HG03159 (cell line): ENCODE data around the gene NAA50.
A peak's percentile ranks its signal among the peaks of the same experiment; 100 is the strongest.

Source experiments
- ATAC-seq: cut with Tn5 transposase; IDR thresholded peaks from one replicate; pipeline ENCODE4 v1.9.1; 2021; ENCODE audit warnings: mild to moderate bottlenecking, moderate library complexity; ENCODE audit not compliant: unreplicated experiment

Gene NAA50

DNA sequence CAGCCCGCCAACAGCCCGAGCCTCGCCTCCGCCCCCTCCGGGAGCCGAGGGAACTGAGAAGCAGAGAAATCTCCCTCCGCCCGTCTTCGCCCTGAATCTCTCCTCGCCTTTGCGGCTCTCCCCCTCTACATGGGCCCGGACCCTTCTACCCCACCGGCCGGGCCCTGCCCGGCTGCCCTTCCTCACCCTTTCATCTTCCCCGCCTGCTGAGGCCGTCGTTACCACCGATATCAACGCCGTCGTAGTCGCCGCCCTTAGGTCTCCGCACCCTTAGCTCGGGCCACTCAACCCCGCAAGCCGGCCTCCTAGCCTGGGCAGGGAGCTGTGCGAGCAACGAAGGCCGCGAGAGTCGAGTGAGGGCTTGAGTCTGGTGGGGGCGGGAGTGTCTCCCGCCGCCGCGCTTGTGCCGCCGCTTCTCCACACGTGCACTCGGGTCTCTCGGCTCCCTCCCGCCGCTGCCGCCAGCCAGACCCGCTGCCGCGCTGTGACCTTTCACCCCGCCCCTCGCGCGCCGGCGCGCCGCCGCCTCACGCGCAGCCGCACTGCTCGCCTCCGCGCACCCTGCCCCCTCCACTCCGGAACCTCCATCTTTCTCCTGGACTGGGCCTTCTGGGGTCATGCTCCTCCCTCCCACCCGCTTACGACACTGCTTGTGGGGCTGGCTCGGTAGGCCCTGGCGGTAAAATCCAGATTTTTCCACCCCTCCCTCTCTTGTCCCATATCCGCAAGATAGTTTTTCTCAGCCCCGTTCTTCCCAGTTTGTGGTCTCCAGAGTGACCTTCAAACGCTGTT is at the start of gene NAA50:
TSS of gene NAA50 (minus strand) at position 494 of the 792 bp plus-strand sequence. CDS start at position 194, 300 bp downstream.
- ATAC-seq: peak; percentile 47

DNA sequence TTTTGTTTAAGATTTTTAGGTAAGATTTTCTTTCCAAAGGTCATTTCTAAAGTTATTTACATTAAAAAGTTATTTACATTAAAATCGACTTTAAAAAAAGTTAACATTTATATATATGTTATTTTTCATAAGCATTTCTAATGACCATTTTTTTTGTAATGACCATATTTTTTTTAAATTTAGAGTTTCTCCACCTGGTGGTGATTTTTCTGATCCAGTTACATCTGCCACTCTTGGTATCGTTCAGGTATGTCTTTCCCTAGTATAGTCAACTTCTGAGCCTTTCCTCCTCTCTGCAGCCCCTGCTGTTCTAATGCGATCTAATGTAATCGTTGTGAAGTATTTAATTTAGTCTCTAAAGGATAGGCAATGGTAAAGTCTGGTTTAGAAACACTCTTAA is 49.6 kb upstream of the NAA50 start:
- no peak for ATAC-seq

DNA sequence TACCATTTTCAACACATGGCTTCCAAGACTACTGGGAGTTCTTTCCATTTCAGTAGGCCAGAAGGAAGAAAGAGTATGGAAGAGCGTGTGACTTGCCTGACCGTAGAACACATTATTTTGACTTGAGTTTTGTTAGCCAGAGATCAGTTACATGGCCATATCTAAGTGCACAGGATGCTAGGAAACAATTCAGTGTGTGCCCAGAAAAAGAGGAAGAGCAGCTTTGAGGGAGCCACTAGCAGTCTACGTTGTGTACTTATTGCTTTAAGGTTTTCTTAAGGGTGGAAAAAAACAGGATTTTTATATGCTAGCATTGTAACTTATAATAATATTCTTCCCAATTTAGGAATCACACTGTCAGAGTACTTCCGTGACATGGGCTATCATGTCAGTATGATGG is 48.5 kb upstream of the NAA50 start:
- no peak for ATAC-seq

DNA sequence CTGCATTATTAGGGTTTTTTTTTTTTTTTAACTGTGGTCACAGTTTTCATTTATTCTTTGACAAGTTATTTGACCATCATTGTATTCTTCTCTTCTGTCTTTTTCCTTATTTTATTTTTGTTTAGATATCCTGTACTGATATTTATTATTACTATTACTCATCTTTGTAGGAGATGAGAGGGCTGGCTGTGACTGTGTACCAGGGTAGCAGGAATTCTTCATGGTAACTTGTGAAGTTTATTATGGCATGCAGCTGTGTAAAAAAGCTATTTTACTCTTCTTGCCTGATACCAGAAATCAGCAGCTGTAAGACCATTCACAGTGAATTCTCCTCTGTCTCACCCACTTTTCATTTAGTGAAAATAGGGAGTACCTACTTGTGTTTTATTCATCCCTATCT is 45.3 kb upstream of the NAA50 start:
- no peak for ATAC-seq

DNA sequence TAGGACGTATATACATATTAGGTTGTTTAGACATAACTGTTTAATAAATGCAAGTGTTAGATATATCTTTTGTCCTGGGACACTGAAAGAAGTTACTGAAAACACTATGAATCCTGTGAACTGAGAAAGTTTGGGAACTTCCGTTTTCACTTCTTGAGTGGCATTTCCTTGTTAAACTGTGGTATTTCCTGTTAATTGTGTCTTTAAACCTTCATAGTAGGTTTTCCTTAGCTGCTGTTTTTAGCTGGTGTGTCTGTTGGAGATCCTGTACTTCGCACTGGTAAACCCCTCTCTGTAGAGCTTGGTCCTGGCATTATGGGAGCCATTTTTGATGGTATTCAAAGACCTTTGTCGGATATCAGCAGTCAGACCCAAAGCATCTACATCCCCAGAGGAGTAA is 37.9 kb upstream of the NAA50 start:
- ATAC-seq: peak; percentile 5

DNA sequence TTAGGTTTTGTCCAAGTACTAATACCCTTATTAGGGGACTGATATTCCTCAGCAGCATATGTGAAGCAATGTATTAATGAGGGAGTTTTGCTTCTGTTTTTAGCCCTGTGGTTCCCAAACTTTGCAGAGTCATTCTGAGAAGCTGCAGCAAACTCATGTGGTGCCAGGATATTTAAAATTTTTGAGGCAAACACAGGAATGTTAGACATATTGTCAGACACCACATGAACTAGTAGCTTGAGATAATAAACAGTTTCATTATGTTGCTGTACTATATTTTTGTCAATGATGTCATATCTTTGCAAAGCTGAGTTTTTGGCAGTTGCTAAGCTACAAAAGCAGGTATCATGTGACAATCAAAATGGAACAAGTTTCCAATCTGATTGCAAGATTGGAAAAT is 37.4 kb upstream of the NAA50 start:
- ATAC-seq: peak; percentile 80

DNA sequence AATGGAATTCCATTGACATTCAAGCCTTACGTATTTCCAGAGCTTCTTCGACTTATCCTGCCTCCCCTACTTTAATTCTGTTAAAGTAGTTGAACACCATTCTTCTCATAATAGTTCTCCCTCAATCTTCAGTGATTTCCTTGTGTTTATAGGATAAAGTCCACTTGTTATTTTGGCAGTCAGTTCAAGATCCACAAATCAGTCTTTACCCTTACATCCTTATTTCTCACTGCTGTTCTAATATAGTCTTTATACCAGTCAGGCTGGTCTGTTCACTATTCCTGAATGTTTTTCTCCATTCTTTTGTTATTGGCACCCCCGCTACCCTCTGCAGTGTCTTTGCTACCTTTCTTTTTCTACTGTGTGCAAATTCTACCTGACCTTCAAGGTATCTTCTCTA is 30.5 kb upstream of the NAA50 start:
- no peak for ATAC-seq

DNA sequence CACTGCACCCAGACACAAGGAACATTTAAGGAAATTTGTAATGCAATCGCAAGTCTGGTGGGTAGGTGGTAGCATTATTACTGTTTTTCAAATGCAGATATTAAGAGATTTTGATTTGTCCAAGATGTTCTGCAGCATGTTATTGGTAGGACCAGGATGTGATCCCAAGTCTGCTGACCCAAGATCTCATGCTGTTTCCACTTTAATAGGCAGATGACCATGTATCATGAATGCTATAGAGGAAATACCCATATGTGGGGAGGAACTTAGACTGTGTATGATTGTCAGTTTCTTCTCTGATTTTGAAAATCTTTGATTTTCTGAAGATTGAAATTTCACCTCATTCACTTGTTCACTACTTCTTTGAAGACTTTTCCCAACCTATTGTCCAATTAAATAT is 29.5 kb upstream of the NAA50 start:
- ATAC-seq: no peak

DNA sequence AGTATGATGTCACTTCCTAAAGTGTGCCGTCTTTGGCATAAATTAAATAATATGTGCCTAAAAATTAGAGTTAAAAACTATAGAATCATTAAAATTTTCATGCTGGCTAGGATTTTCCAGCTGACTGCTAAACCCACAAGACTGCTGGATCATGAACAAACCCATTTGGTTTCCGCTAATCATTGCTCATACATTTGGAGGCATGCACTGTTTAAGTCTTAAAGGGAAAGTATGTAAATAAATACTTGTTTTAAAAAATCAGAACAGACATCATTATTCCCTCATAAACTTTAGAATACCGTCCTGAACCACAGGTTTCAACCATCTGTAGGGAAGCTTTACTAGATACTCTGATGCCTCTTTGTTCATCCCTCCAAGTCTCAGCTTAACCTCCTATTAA is 27.3 kb upstream of the NAA50 start:
- no peak for ATAC-seq

DNA sequence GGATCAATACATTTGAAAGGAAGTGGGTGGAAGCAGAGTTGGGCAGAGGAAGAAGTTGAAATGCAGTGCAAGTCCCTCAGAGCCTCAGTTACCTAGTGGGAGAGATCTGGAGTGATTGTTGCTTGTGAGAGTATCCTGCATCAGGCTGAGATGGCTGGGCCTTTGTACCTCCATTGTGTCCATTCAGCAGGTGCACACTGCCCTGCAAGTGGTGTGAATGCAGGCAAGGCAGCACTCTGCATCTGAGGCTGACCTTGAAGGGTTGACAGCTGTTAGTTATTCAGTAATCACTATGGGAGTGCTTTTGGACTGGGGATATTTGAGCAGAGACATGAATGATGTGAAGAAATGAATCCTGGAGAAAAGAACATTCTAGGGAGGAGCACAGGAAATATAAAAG is 25.9 kb upstream of the NAA50 start:
- no peak for ATAC-seq

DNA sequence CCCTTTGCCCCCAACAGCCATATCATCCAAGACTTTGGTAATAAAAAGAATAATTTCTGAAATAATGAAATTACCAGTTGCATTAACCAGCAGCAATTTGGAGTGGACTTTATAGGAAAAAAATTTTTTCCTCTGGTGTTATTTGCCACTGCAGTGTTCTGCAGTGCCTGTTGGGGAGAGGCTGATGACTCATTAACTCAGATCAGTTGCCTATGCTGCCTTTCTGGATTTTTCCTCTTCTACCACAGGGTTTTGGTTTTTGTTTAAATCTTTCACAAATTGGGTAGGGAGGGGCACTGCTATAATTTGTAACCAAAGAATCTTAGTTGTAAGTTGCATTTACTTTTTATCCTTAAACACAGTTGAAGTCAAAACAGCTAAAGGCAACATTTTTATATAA is 23.5 kb upstream of the NAA50 start:
- ATAC-seq: no peak

DNA sequence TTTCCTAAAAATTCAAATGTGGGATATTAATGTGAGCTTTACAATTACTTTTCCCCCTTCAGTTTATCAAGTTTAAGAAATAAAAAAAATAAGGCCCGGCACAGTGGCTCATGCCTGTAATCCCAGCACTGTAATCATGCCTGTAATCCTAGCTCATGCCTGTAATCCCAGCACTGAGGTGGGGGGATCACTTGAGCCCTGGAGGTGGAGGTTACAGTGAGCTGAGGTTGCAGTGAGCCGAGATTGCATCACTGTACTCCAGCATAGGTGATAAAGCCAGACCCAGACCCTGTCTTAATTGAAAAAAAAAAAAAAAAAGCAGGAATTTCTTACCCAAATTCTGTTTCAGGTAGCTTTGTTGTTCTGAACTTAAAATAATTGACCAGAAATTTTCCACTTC is 18.6 kb upstream of the NAA50 start:
- no peak for ATAC-seq

DNA sequence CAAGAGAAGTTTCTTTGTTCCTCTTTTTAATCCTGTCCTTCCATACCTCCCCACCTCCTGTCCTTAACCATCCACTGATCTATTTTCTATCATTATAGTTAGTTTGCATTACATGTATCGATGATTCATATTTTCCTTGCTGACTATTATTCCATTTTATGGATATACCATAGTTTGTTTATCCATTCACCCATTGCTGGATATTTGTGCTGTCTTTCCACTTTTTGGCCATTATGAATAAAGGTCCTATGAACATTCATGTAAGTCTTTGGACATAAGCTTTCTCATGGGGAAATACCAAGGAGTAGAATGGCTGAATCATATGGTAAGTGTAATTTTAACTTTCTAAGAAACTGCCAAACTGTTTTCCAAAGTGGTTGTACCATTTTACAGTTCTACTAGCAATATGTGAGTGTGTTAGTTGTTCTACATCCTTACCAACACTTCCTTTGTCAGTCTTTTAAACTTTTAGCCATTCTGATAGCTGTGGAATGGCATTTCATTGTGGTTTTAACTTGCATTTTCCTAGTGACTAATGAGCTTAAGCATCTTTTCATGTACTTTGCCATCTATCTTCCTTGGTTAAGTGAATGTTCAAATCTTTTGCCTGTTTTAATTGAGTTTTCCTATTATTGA is 12.5 kb upstream of the NAA50 start:
- ATAC-seq: no peak

DNA sequence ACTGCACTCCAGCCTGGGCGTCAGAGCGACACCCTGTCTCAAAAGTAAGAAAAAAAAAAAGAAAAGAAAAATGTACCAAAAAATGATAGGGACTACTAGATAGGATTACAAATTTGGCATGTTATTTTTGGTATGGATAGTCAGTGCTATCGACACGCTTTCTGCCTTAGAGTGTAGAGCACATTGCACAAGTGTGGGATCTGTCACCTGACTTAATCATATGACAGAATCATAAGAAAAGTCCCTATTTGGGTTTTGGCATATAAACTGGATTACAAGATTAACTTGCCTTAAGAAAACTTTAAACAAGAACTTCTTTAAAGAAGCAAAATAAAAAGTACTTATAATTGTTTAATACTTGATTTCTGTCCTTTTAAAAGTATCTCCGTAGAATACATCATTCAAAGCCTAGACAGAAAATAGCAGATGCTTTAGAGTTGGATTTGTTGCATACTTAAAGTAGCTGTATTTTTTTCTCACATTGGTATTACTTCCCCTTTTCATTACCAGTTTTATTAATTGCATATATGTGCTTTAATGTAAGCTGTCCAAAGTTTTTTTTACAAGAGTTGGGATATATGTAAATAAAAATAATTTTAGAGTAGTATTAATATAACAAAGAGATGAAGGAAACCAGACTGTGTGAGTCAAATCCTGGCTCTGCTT is 8.6 kb upstream of the NAA50 start:
- no peak for ATAC-seq

DNA sequence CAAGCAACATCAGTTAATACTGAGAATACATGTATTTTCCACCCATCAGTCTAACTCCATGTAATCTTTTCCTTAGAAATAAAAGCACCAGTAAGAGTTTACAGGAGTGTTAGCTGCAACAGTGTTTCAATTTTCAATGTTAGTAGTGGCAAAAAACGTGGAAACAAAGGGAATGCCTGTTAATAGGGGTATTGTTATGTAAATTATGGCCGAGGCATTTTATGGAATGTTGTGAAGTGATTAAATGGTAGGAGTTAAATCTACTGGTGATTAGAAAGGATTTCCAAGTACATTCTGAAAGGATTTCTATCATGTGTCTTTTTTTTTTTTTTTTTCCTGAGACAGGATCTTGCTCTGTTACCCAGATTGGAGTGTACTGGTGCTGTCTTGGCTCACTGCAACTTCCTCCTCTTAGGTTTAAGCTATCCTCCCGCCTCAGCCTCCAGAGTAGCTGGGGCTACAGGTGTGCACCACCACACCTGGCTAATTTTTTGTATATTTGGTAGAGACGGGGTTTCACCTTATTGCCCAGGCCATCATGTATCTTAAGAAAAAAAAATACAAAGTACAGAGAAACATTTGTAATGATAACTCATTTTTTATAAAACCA is 7.4 kb upstream of the NAA50 start:
- ATAC-seq: no peak

DNA sequence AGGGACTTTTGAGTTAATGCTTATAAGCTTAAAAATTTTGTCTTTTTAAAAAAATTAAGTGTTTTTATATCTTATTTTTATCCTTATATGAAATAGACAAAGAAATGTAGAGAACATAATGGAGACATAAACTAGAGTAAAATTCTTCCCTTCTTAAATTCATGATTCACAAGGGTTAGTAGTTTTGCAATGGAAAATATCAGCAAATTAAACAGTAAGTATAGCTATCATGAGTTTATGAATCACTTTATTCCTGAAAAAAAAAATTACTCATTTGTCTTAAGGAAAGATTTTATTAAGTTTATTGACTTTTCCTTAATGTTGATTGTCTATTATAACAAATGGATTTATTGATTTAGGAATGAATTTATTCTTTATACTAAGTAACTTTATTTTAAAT is 5.1 kb upstream of the NAA50 start:
- no peak for ATAC-seq

DNA sequence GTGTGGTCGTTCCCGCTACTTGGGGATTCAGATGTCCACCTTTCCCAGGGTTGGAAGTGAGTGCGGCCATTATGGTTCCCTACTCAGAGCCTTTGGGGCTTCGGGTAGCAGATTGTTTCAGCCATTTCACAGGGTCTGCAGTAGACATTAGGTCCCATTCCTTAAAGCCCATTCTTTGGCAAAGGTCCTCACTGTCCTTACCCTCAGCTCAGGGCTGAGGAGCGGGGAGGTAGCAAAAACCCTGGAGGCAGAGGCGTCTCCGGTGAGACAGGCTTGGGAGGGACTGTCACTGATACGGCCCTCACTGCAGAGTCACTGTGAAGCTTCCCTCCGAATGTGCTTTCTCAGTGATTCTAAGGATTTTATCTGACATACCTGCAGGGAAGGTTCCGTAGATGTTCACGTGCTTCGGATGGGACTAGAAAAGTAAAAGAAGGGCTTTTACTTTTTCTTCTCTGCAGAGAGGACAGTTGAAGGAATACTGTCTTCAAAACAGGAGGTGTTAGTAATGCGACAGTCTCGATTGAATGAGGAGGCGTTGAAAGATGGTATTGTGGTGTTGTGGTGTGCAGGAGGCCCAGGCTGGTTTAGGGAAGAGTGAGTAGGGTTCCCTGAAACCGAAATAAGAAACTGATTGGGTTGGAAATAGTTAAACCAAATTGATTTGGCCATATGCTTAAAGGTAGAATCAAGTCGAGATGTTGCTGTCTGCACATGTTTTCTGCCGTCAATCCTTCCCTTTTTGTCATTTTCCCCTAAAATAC is 1.4 kb upstream of the NAA50 start:
- no peak for ATAC-seq

DNA sequence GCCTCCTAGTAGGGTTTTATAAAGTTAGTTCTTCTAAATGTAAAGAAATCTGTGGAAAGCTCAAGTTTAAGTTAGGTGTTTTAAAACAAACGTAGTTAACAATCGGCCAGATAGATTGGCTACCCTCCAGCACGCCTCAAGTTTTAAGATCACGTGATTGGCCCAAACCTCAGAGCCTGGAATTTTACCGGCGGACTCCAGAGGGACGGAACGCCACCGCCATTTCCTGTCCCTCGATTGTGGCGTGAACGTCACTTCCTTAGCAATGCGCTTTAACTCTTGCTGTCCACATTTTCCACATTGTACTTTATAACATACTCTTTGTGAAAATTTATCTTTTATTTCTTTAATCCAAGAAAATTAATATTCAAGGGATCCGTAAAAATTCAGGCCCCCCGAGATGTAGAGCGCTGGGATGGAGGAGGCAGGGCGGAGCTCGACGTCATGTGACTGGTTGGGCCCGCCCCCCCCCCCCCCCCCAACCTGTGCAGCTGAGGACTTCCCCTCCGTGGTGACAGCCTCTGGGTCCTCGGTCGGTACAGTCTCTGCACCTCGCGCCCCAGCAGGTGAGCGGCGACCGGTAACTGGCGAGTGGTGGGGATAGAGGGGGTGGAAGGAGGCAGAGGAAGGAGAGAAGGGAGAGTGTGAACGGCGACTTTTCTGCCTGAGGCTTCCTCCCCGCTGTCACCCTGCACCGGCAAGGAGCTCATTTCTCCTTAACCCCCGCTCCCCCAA is 666 bp upstream of the NAA50 start, which contains the start of gene ATP6V1A:
TSS of gene ATP6V1A (plus strand) at position 488 of the 735 bp plus-strand sequence. CDS start 31,719 bp downstream, outside the sequence.
- ATAC-seq: peak; percentile 46

DNA sequence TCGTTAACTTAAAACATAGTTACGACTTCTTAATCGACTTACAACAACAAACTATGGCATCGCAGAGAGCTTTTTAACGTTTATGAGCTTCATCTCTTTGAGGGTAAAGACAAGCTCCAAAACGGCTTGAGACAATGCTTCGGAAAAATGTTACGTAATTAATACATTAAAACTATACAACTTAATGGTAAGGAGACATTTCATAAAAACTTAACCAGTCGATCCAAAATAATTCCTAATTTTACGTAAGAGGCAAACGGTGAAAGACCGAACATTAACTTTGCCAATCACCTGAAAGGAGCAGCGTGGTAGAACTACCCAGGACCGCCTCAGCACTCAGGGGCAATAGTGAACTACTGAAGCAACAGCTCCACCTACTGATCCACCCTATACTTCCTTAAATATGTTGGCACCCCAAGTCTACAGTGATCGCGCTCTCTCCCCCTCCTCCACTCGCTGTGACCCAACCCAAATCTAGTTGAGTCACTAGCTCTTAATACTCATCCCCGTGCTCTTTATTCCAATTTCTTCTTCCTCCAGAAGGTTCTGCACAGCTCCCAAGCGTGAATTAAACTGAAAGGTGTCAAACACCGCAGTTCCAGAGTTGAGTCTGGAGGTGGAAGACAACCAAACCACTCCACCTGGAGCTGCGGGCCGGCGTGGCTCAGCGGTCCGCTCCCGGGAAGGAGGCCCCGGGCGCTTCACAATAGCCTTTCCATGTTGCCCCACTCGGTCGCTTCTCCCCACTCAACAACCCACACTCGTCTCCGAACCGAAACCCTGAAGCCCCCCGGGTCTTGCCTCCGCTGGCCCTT is 901 bp downstream of the NAA50 start:
- ATAC-seq: peak; percentile 55
